ENCODE data around the gene ADGRD1. TPM values are rescaled to one million over a fixed set of nuclear protein-coding genes. Genes with fewer than 3 reads are reported as not detected.

The ADGRD1 gene
- total and polyA plus RNA-seq, 2 of the 8 experiments (the other 6 are each of a cell fraction or from before 2014, with no cell fraction given): 0.36 to 0.48 TPM

DNA sequence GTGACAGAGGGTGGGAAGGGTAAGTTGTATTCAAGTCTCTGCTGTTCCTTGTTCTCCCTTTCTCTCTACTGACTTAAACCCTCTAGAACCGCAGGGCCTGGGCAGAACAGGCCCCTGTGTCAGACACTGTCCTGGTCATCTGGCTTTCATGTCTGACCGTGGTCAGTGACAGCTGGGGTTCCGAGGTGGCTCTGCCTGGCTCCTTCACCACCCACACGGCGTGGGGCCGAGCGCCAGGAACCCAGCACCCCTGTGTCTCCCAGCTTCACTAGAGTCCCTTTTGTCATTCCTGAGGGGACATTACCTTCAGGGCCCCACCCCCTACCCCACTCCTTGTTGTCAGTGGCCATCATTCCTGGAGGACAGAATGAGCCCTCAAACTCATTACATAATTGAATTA lies 168.9 kb downstream of the ADGRD1 start (continued):
- TF ChIP-seq, protein P1, sequence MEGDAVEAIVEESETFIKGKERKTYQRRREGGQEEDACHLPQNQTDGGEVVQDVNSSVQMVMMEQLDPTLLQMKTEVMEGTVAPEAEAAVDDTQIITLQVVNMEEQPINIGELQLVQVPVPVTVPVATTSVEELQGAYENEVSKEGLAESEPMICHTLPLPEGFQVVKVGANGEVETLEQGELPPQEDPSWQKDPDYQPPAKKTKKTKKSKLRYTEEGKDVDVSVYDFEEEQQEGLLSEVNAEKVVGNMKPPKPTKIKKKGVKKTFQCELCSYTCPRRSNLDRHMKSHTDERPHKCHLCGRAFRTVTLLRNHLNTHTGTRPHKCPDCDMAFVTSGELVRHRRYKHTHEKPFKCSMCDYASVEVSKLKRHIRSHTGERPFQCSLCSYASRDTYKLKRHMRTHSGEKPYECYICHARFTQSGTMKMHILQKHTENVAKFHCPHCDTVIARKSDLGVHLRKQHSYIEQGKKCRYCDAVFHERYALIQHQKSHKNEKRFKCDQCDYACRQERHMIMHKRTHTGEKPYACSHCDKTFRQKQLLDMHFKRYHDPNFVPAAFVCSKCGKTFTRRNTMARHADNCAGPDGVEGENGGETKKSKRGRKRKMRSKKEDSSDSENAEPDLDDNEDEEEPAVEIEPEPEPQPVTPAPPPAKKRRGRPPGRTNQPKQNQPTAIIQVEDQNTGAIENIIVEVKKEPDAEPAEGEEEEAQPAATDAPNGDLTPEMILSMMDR (IDR thresholded peaks at IDR 0.05; ENCODE audit: control extremely low read depth in 1 of 3, insufficient read depth in 1 of 3, low read depth in 1 of 3, low read length in 3 of 3): no peak
- TF ChIP-seq POU5F1 (IDR thresholded peaks at IDR 0.05; ENCODE audit: low read depth, low read length) (no peak), RFX5 (IDR thresholded peaks at IDR 0.05; ENCODE audit: borderline replicate concordance, low read depth, low read length) (no peak)

Data from H1 (cell line).